Glomerular visceral epithelial cell (primary cell): ENCODE results near the gene KIRREL1.

Source experiments
- DNase-seq: peaks from one replicate; pipeline ENCODE4 v3.0.0-alpha.2; 2016; ENCODE audit errors: extremely low spot score

KIRREL1 gene

DNA sequence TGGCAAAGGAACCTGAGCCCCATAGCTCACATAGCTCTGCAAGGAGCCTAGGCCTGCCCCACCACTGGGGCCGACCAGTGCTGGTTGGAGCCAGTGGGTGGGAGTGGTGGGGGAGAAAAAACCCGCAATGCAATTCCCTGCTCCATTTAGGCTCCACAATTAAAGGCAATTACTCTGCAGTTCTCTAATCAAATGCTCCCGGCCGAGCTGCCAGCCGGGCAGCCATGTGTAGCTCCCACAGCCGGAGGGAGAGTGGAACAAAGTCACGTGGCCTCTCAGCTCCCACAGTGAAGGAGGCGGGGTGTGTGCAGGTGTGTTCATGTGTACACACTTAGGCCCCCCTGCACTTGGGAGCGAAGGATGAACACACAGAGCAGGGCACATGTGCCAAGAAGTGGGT is 81.6 kb downstream of the KIRREL1 start:
- DNase-seq: no peak

DNA sequence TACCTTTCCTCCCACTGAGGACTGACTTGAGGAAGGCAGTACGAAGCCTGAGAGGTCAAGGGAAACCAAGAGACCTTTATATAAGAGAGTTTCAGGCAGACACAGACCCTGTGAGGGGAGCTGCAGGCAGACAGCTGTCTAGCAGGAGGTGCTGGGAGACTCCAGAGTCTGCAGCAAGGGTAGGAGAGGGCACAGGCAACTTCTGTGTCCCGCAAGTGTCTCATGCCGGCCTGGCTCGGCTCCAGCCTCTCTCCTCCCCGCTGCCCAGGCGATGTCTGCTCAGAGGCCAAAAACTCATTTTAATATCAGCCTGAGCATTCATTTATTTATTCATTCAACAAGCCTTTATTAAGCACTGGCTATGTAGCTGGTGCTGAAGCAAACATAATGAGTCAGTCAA is 83.0 kb downstream of the KIRREL1 start:
- no peak for DNase-seq

DNA sequence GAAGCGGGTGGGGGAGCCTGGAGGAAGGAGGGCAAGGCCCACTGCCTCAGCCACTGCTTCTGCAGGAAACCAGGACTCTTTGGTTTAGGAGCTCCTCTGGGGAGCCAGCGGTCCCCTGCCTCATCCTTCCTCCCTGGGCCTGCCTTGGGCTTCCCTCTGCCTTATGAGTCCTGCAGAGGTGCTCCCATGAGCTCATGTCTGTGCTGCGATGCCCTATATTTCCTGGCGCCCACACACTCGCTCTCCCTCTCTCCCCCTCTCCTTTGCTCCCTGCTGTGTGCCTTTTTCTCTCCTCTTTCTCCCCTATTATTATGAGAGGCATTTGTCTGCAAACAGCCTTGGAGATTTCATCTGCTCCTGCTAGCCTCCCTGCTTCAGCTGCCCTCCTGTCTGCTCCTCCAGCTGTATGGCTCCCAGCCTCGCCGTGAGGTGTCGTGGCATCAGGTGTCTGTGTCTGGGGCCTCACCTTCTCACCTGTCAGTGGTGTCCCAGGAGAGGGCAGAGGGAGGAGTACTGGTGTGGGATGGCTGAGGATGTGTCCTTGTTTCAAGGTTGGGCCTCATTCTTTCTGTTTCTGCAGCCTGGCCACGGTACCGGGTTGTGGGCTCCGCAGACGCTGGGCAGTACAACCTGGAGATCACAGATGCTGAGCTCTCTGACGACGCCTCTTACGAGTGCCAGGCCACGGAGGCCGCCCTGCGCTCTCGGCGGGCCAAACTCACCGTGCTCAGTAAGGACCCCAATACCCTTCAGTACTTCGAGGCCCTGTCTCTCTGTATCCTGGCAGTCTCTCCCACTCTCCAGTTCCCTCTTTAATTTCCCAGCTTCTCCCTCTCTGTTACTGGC is 84.2 kb downstream of the KIRREL1 start:
- DNase-seq: no peak

DNA sequence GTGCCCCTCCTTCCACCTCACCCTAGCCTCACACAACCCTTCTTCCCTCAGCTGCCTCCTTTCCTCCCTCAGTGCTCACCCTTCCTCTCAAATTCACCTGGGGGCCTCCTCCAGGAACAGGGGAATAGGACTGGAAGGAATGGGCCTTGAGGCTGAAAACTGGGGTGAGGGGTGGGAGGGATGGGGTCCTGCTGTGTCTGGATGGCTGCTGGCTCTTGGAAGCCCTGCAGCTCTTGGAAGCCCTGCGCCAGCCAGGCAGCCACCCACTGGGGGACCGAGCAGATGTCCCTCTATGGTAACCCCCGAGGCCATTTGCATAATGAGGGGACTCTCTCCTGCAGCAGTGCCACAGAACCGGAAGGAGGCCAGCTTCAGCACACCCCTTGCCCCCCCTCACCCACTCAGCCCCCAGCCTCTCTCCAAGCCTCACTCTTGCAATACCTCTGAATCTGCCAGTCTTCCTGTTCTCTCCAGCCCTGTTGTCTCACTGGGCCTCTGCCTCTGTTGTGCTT is 85.2 kb downstream of the KIRREL1 start:
- no peak for DNase-seq

DNA sequence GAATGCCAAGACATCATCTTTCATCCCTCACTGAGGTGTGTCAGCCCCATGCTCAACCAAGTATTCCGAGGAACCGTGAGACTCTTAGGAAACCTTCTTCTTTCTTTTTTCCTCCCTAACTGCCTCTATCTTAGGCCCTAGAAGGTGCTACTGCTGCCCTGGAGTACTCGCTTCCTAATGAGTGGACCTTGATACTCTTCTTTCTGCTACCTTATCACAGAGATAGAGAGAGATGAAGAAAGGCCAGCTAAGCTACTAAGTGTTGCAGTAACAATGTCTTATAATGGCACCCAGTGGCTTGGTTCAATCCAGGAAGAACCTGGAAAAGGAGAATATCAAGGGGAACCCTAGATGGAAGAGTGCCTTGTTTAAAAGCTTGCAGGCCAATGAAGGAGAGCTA is 86.6 kb downstream of the KIRREL1 start:
- no peak for DNase-seq

DNA sequence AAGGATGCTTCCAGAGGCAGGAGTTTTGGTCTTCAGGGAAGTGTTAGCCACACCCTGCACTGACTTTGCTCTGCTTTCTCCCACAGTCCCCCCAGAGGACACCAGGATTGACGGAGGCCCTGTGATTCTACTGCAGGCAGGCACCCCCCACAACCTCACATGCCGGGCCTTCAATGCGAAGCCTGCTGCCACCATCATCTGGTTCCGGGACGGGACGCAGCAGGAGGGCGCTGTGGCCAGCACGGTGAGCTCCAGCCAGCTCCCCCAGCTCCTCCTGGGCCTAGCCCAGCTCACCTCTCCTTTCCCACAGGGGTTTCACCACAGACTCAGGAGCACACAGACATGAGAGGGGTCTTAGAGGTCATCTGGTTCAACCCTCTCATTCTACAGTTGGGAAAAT is 90.9 kb downstream of the KIRREL1 start:
- DNase-seq: no peak

DNA sequence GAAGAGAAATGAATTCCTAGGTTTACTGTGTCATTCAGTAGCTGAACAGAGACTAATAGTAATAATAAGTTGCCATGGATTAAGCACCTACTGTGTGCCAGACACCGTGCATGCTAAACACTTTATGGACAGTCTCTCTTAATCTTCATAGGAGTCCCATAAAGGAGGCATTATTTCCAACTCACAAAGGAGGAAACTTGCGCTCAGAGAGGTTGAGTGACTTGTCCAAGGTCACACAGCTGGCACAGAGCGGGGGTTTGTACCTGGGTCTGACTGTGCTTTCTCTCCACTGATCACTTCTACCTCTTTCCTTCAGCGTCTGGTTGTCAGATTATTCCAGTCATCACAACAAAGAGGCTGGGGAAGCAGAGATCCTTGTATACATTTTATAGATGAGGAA is 91.3 kb downstream of the KIRREL1 start:
- no peak for DNase-seq

DNA sequence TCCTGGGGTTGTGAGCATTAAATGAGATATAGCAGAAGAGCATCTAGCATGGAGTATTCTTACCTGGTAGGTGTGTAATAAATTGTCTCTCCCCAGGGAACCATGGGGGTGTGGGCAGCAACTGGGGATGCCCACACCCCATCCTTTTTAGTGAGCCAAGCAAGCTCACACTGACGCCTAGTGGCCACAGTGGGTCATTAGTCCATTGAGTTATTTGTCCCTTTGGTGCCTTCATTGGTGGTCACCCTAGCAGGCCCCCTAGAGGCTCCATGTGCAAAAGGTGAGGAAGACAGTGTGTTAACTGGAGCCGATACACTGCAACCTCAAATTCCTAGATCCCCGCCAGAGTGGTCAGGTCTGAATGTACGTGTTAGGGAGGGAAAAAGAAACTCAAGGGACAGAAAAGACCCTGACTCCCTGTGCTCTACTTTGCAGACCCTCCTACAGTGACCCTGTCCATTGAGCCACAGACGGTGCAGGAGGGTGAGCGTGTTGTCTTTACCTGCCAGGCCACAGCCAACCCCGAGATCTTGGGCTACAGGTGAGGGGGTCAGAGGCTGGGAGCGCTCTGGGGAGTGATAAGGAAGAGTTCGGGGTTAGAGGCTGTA is 94.0 kb downstream of the KIRREL1 start:
- DNase-seq: peak; percentile 79

DNA sequence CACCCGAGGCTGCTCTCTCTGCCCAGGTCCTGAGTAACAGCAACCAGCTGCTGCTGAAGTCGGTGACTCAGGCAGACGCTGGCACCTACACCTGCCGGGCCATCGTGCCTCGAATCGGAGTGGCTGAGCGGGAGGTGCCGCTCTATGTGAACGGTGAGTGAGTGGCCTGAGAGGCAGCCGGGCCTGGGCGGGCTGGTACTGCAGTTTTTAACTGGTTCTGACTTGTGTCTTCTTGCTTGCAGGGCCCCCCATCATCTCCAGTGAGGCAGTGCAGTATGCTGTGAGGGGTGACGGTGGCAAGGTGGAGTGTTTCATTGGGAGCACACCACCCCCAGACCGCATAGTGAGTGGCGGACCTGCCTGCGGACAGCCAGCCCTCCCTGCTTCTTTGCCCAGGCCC is 96.0 kb downstream of the KIRREL1 start:
- no peak for DNase-seq

DNA sequence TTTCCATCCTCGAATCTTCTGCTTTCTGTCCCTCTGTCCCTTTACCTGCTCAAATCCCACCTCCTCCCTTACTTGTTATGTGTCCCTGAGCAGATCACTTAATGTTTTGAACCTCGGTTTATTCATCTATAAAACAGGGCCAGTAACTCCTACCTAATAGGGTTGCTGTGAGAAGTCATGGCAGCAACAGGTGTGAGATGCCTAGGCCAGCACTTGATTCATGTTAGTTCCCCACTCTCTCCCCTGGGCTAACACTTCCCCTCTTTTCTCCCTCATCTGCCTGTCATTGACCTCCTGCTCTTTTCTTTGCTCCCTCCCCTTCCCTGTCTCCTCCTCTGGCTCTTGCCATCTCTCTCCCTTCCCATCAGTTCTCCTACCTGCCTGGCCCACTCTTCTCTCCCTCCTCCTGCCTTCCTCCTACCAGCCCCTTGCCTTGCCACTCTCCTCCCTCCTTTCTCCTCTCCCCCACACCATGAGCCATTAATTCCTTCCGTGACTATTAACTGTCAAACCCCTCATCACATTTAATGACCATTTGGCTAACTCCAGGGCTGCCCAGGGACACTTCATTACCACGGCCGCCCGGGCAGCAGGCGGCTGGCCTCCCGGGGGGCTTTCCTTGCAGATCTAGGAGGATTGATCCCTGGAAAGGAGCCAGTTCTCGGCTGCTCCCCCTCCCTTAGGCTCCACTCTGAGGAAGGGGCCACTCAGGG is 96.6 kb downstream of the KIRREL1 start:
- DNase-seq: no peak

DNA sequence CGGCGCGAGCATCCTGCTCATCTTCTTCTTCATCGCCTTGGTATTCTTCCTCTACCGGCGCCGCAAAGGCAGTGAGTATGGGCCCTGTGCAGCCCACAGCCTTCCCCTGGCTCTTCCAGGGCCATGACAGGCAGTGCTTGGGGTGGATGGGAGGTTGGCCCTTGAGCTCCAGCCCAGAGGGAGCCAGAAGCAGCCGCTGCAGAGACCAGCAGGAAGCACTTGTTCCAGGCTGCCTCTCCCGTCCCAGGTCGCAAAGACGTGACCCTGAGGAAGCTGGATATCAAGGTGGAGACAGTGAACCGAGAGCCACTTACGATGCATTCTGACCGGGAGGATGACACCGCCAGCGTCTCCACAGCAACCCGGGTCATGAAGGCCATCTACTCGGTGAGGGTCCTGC is 99.9 kb downstream of the KIRREL1 start:
- no peak for DNase-seq

DNA sequence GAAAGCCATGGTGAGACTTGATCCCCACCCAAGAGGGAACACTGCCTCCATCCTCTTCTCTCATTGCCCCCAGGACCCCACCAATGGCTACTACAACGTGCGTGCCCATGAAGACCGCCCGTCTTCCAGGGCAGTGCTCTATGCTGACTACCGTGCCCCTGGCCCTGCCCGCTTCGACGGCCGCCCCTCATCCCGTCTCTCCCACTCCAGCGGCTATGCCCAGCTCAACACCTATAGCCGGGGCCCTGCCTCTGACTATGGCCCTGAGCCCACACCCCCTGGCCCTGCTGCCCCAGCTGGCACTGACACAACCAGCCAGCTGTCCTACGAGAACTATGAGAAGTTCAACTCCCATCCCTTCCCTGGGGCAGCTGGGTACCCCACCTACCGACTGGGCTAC is 101.1 kb downstream of the KIRREL1 start:
- no peak for DNase-seq

DNA sequence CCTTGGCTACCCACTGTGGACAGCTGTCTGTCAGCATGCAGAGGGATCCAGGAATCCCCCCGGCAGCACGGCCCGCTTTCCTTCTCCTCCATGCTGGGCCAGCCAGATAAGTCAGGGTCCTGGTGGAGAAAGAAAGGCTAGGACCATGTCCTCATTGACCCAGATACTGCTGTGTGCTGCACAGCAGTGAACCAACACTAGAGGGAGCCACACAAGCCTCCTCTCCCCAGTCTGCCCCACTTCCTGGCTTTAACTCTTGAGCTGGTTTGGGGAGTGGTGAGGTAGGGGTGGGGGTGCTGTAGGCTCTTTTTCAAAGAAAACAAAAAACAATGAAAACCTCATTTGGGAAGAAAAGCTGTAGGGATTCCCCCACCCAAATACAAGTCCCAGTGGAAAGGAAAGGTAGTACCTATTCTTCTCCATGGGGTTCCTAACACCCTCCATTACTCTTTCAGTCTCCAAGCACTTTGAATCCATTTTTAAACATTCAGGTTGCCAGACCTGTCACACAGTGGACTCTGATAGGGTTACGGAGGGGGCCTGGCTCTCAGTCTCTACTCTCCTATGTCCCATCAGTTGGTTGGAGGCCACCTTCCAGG is 102.4 kb downstream of the KIRREL1 start:
- peak; percentile 54 for DNase-seq

DNA sequence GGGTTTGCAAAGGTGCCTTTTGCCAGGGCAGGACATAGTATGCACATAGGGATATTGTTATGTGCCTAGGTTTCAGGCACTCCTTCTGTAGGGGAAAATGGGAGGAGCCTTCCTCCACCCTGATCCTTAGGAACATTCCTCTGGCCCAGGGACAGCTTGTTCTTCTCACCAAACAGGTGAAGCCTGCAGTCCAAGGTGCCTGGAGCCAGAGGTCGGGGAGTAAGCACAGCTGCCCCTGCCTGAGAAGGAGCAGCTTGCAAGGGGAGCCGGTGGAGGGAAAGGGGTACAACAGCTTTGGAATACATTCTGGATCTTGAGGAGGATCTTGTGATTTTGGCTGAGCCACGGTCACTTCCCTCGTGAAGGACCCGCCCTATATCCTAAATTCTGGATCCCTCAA is 104.8 kb downstream of the KIRREL1 start:
- DNase-seq: no peak

DNA sequence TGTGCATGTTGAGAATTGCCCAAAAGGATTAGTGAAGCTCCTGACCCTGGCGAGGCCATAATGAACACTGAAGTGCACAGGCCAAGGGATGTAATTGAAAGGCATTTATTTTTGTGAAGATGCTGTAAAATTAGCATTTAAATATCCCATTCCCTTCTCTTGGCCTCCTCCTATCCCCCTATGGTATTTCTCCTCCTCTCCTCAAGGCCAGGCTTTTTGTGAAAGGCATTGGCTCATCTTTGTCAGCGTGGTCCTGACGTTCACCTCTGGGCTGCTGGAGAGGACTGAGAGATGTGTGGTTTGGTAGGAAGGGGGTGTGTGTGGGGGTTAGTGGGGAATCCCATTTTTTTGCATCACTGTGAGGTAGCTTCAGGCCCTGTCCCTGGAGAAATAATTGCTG is 105.7 kb downstream of the KIRREL1 start:
- no peak for DNase-seq

DNA sequence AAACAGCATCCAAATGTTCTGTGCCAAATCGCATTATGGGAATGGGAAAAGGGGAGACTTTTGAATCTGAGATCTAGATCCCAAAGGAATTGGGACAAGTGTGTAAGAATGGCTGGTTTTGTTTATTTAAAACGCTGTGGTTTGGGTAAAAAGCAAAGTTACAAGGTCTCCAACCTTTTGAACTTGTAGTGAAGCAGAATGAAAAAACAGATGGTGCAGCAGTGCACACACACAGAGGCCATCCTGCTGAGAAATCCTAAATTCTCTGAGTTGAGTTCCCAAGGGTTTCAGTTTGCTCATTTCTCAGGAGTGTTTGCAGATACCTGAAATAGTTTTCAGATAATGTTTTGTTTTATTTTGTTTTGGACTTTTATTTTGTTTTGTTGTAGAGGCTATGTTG is 107.1 kb downstream of the KIRREL1 start:
- no peak for DNase-seq

DNA sequence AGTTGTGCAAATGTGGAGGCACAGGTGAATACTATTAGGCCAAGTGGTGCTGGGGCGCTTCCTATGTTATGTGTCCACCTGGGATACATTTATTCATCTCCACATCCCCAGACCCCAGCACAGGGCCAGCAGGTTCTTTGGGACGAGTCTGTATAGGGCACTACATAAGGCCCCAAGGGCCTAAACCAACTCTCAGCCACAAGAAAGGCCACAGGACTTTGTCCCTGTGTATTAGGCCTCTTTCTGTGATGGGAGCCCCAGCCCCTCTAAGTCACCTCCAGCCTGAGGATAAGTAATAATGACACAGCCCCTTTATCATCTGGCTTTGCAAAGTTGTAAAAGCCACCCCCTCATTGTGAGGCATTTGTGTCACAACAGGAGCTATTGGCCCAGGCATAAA is 108.0 kb downstream of the KIRREL1 start:
- no peak for DNase-seq

DNA sequence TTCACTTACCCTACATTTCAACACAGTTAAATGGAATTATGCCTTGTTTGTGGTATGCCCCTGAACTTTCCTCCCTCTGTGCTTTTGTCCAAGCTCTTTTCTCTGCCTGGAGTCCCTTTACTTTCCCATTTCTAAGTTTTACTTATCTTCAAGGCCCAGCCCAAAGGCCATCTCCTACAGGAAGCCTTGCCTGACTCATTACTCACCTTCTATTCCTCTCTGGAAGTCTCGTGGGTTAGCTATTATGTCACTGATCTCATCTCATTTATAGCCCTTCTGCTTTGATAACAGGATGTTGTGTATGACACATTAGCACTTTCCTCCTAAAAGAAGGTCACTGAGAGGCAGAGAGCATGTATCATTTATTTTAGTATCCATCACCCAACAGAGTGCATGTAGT is 108.5 kb downstream of the KIRREL1 start:
- DNase-seq: peak; percentile 80

DNA sequence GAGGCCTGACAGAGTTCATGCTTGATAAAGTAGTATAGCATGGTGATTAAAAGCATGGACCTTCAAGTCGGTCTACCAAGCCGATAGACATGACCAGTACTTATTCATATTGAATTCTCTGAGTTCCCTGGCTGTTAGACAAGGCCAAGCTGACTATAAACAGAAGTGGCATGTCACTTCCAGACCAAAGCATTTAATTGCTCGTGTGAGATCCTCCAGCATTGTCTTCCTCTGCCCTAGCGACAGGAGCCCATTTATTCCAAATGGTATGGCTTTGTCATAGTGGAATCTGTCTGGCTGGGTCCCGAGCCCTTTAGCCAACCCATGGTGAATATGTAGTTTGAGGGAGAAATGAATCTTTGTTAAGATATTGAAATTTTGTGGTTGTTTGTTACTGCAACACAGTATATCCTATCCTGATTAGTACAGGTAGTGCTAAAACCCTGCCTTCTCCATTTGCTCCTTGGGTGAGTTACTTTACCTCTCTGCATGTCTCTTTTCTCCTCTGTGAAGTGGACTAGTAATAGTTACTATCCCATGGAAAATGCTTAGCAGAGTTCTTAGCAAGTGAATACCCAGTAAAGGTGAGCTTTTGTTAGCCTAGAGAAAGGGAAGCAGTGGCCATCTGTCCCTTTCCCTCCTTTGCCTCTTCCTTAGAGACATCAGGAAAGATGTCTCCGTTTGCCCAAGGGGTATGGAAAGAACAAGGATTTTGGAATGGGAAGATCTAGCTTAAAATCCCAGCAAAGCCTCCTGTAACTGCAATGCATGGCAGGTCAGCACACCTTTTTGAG is 109.6 kb downstream of the KIRREL1 start:
- no peak for DNase-seq

DNA sequence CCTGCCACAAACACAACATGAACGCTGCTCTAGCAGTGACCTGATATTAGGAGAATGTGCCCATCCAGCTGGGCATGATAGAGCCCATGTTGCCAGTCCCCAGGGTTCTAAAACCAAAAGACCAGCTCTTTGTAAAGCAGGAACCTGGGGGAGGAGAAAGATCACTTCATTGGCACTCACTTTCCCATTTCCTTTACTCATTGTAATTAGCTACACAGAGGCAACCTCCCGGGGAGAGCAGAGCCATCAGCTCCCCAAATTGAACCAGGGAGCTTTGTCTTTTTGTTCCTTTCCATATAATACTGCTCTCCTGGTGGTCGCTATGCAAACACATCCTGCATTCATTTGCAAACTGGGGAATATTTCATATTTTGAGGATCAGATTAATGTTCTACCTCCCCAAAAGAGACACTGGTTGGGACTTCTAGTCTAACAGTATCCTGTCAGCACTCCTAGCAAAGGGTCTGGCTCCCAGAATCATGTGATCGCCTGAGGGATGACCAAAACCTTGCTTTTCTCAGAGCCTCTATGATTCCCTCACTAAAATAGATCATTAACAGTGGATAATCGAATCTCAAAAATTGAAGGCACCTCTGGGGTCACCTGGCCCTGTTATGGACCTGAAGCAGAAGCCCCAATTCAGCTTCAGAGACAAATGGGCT is 110.5 kb downstream of the KIRREL1 start:
- DNase-seq: no peak

DNA sequence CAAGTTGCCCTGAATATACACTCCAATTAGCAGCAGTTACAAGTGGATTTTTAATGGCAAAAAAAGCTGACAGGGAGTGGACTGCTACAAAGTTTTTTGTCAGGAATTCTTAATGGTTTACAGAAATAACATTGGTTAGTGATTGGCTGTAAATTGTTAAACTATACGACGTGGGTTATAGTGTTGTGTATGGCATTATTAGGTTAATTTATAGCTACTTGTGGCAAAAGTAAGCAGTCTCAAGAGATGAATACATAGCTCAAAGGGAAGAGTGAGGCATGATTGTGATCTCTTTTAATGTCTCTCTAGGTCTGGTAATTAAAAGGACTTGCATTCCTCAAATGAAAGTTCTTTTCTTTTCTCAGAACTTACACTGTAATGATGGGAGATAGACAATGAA is 111.4 kb downstream of the KIRREL1 start:
- no peak for DNase-seq
